ENCODE measurements around the gene PRCC.

Gene PRCC

GRCh38 chr1:156848461-156849150 lies 81.3 kb downstream of the PRCC start:
- POLR2A ChIA-PET, result interaction anchor here (0.9 kb wide), 1 partner anchor 160 kb away, joined by 4 read pairs; no protein-coding TSS in a partner anchor
- TF ChIP-seq TARDBP (IDR thresholded peaks at IDR 0.05), result no peak
- TF ChIP-seq ARNT (IDR thresholded peaks at IDR 0.05), result no peak
- TF ChIP-seq NFRKB (IDR thresholded peaks at IDR 0.05), result no peak
- TF ChIP-seq FOXK2 (IDR thresholded peaks at IDR 0.05), result no peak
- TF ChIP-seq SUZ12 (IDR thresholded peaks at IDR 0.05), result no peak
- no peak for TF ChIP-seq ZNF384 (IDR thresholded peaks at IDR 0.05)
- no peak for TF ChIP-seq L3MBTL2 (conservative IDR thresholded peaks at IDR 0.05)
- TF ChIP-seq FOXM1 (IDR thresholded peaks at IDR 0.05; ENCODE audit: borderline replicate concordance), result no peak
- CTCF ChIA-PET, result interaction anchor here (0.6 to 4.5 kb wide), 4 partner anchors 10 to 79 kb away, joined by 4 to 17 read pairs (median 7); partner anchors contain the start of gene NTRK1
- DNase-seq (ENCODE audit: extremely low spot score), result no peak

- DNase-seq (ENCODE audit: extremely low spot score), result no peak
- CTCF ChIA-PET, result interaction anchor here (1.1 to 4.5 kb wide), 2 partner anchors 11 to 12 kb away, joined by 3 to 17 read pairs; partner anchors contain the start of gene NTRK1
- POLR2A ChIA-PET, result no interaction called here
Observed at GRCh38 chr1:156849151-156849496, 81.8 kb downstream of the PRCC start.

More at GRCh38 chr1:156849151-156849496, 81.8 kb downstream of the PRCC start:
- no peak for TF ChIP-seq PKNOX1 (IDR thresholded peaks at IDR 0.05)
- TF ChIP-seq SP1 (IDR thresholded peaks at IDR 0.05), result no peak
- no peak for TF ChIP-seq CTBP1 (IDR thresholded peaks at IDR 0.05; ENCODE audit: borderline replicate concordance)
- TF ChIP-seq FOXA1 (IDR thresholded peaks at IDR 0.05), result no peak
- no peak for TF ChIP-seq FOXK2 (IDR thresholded peaks at IDR 0.05)
- no peak for TF ChIP-seq TARDBP (IDR thresholded peaks at IDR 0.05)
